Panc1 (cell line): ENCODE data around the gene CDIP1.

Experiments used
- POLR2AphosphoS5 ChIP-seq: IDR thresholded peaks from 2 replicates; pipeline ENCODE4 v1.6.1; 2012; ENCODE audit warnings: mild to moderate bottlenecking, low read depth, low read length, moderate library complexity
- SIN3A ChIP-seq: IDR thresholded peaks from 2 replicates; pipeline ENCODE4 v1.6.1; 2012; ENCODE audit warnings: low read depth, mild to moderate bottlenecking, low read length, moderate library complexity, borderline replicate concordance; ENCODE audit not compliant: insufficient read depth
- TCF7L2 ChIP-seq: IDR thresholded peaks from 2 replicates; pipeline ENCODE4 v1.6.1; 2011; ENCODE audit warnings: mild to moderate bottlenecking, low read depth, low read length, inconsistent platforms
- TF ChIP-seq, protein P1 (sequence below): fragments of 450-650 bp; IDR thresholded peaks from 2 replicates; pipeline ENCODE4 v1.5.1; 2017; ENCODE audit warnings: mild to moderate bottlenecking
- TF ChIP-seq, protein P2 (sequence below), 2 experiments: IDR thresholded peaks; 2 replicates each; pipeline ENCODE4 v1.6.1; 2011 to 2012; ENCODE audit warnings: low read depth in 2 of 2, control low read depth in 1 of 2, low read length in 1 of 2, mild to moderate bottlenecking in 1 of 2, moderate library complexity in 1 of 2; ENCODE audit not compliant: insufficient read depth in 1 of 2

DNA sequence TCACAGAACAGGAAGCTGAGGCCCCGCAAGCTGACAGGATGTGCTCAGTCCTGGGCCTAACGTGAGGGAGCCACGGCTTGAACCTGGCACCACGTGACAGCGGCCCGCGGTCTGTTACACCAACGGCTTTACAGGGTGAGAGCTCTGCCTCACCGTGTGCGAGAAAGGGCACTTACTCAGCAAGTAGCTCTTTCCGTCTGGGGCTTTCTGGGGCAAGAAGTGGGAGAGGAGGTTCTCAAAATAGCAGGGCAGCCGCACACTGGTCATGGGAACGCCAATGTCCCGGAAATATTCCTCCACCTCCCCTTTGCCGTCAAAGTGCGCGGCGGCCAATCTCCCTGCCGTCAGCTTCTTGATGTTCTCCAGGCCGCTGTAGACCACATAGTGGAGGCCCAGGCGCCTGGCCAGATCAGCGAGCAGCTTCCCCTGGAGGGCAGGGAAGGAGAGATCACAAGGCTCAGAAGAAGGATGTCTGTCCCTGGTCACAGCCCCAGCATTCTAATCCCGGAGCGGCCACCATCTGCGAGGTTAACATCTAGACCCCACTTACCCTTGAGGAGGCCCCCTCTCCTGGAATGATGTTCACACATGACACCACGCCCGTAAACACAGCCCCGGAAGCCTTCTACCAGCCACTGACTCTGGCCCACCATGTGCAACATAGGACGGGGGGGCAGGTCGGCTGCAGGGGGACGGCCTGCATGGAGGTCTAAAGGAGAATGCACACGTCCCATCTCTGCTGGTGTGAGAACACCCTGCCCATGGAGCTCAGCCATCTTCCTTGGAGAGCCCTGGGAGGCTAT is 72.4 kb downstream of the CDIP1 start:
- TF ChIP-seq, protein P1, sequence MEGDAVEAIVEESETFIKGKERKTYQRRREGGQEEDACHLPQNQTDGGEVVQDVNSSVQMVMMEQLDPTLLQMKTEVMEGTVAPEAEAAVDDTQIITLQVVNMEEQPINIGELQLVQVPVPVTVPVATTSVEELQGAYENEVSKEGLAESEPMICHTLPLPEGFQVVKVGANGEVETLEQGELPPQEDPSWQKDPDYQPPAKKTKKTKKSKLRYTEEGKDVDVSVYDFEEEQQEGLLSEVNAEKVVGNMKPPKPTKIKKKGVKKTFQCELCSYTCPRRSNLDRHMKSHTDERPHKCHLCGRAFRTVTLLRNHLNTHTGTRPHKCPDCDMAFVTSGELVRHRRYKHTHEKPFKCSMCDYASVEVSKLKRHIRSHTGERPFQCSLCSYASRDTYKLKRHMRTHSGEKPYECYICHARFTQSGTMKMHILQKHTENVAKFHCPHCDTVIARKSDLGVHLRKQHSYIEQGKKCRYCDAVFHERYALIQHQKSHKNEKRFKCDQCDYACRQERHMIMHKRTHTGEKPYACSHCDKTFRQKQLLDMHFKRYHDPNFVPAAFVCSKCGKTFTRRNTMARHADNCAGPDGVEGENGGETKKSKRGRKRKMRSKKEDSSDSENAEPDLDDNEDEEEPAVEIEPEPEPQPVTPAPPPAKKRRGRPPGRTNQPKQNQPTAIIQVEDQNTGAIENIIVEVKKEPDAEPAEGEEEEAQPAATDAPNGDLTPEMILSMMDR, result no peak
- TF ChIP-seq, protein P2, sequence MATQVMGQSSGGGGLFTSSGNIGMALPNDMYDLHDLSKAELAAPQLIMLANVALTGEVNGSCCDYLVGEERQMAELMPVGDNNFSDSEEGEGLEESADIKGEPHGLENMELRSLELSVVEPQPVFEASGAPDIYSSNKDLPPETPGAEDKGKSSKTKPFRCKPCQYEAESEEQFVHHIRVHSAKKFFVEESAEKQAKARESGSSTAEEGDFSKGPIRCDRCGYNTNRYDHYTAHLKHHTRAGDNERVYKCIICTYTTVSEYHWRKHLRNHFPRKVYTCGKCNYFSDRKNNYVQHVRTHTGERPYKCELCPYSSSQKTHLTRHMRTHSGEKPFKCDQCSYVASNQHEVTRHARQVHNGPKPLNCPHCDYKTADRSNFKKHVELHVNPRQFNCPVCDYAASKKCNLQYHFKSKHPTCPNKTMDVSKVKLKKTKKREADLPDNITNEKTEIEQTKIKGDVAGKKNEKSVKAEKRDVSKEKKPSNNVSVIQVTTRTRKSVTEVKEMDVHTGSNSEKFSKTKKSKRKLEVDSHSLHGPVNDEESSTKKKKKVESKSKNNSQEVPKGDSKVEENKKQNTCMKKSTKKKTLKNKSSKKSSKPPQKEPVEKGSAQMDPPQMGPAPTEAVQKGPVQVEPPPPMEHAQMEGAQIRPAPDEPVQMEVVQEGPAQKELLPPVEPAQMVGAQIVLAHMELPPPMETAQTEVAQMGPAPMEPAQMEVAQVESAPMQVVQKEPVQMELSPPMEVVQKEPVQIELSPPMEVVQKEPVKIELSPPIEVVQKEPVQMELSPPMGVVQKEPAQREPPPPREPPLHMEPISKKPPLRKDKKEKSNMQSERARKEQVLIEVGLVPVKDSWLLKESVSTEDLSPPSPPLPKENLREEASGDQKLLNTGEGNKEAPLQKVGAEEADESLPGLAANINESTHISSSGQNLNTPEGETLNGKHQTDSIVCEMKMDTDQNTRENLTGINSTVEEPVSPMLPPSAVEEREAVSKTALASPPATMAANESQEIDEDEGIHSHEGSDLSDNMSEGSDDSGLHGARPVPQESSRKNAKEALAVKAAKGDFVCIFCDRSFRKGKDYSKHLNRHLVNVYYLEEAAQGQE (IDR thresholded peaks at IDR 0.05; ENCODE audit: insufficient read depth in 1 of 2, low read depth in 2 of 2, low read length in 1 of 2), result no peak
- no peak for TF ChIP-seq POLR2AphosphoS5
- TF ChIP-seq SIN3A, result no peak
- no peak for TF ChIP-seq TCF7L2
